SK-N-SH treated with all-trans-retinoic acid at 6 μM for 48 hours (cell line): Measurements from ENCODE around the gene PTGES.

Experiments used
- ATAC-seq: fragments of 200-7000 bp; cut with Tn5 transposase; 3 replicates; pipeline ENCODE4 v1.9.1; 2020; ENCODE audit warnings: mild to moderate bottlenecking, moderate library complexity
- ARNTL ChIP-seq: fragments of 450-650 bp; formaldehyde crosslinking; IDR thresholded peaks from 2 replicates; pipeline ENCODE4 v1.5.0; 2020; ENCODE audit warnings: low read depth, mild to moderate bottlenecking, moderate library complexity, borderline replicate concordance
- BACH2 ChIP-seq: fragments of 250-450 bp; sonication (Bioruptor Pico); IDR thresholded peaks from 2 replicates; pipeline ENCODE4 v1.9.0; 2021; ENCODE audit warnings: mild to moderate bottlenecking, borderline replicate concordance
- CREB5 ChIP-seq: fragments of 250-450 bp; sonication (Bioruptor Pico); IDR thresholded peaks from 2 replicates; pipeline ENCODE4 v1.5.1; 2020; ENCODE audit warnings: low read depth, mild to moderate bottlenecking, moderate library complexity
- CSDC2 ChIP-seq: fragments of 250-450 bp; sonication (Bioruptor Pico); IDR thresholded peaks from 2 replicates; pipeline ENCODE4 v1.5.0; 2020; ENCODE audit warnings: mild to moderate bottlenecking, moderate library complexity
- ESRRG ChIP-seq: fragments of 250-450 bp; sonication (Bioruptor Pico); IDR thresholded peaks from 2 replicates; pipeline ENCODE4 v1.6.1; 2021; ENCODE audit warnings: mild to moderate bottlenecking
- GLIS3 ChIP-seq: fragments of 250-450 bp; sonication (Bioruptor Pico); IDR thresholded peaks from 2 replicates; pipeline ENCODE4 v1.5.0; 2020; ENCODE audit warnings: mild to moderate bottlenecking, moderate library complexity
- ISL1 ChIP-seq: fragments of 250-450 bp; sonication (Bioruptor Pico); IDR thresholded peaks from 2 replicates; pipeline ENCODE4 v2.1.2; 2022; ENCODE audit warnings: mild to moderate bottlenecking, moderate library complexity
- OSR1 ChIP-seq: fragments of 250-450 bp; sonication (Bioruptor Pico); IDR thresholded peaks from 2 replicates; pipeline ENCODE4 v1.8.0; 2022; ENCODE audit warnings: moderate library complexity, mild to moderate bottlenecking, inconsistent platforms
- PATZ1 ChIP-seq: fragments of 250-450 bp; sonication (Bioruptor Pico); IDR thresholded peaks from 2 replicates; pipeline ENCODE4 v1.8.0; 2020; ENCODE audit warnings: mild to moderate bottlenecking, moderate library complexity, borderline replicate concordance
- PPARA ChIP-seq: fragments of 250-450 bp; sonication (Bioruptor Pico); IDR thresholded peaks from 2 replicates; pipeline ENCODE4 v1.5.0; 2020; ENCODE audit warnings: mild to moderate bottlenecking, borderline replicate concordance
- RARB ChIP-seq: fragments of 250-450 bp; sonication (Bioruptor Pico); IDR thresholded peaks from 2 replicates; pipeline ENCODE4 v1.8.0; 2021; ENCODE audit warnings: mild to moderate bottlenecking, moderate library complexity
- SNAI2 ChIP-seq: fragments of 250-450 bp; sonication (Bioruptor Pico); IDR thresholded peaks from 2 replicates; pipeline ENCODE4 v1.5.0; 2020; ENCODE audit warnings: mild to moderate bottlenecking, moderate library complexity
- TCF4 ChIP-seq: fragments of 250-450 bp; sonication (Bioruptor Pico); IDR thresholded peaks from 2 replicates; pipeline ENCODE4 v1.8.0; 2021; ENCODE audit warnings: mild to moderate bottlenecking, moderate library complexity, borderline replicate concordance
- TOX ChIP-seq: fragments of 250-450 bp; sonication (Bioruptor Pico); IDR thresholded peaks from 2 replicates; pipeline ENCODE4 v1.8.0; 2021; ENCODE audit warnings: mild to moderate bottlenecking, moderate library complexity, borderline replicate concordance
- TSHZ2 ChIP-seq: fragments of 250-450 bp; sonication (Bioruptor Pico); IDR thresholded peaks from 2 replicates; pipeline ENCODE4 v1.5.0; 2020; ENCODE audit warnings: mild to moderate bottlenecking, moderate library complexity
- ZC3H10 ChIP-seq: fragments of 250-450 bp; sonication (Bioruptor Pico); IDR thresholded peaks from 2 replicates; pipeline ENCODE4 v1.5.1; 2021; ENCODE audit warnings: mild to moderate bottlenecking, moderate library complexity
- ZFP3 ChIP-seq: fragments of 250-450 bp; sonication (Bioruptor Pico); IDR thresholded peaks from 2 replicates; pipeline ENCODE4 v1.5.0; 2020; ENCODE audit warnings: mild to moderate bottlenecking, moderate library complexity
- ZFP30 ChIP-seq: fragments of 450-650 bp; formaldehyde crosslinking; IDR thresholded peaks from 2 replicates; pipeline ENCODE4 v1.5.0; 2022; ENCODE audit warnings: mild to moderate bottlenecking, moderate library complexity
- ZNF565 ChIP-seq: fragments of 450-650 bp; formaldehyde crosslinking; conservative IDR thresholded peaks from 2 replicates; pipeline ENCODE4 v1.5.0; 2020; ENCODE audit warnings: low read depth, mild to moderate bottlenecking, moderate library complexity
- ZNF8 ChIP-seq: fragments of 450-650 bp; formaldehyde crosslinking; IDR thresholded peaks from 2 replicates; pipeline ENCODE4 v1.5.0; 2020; ENCODE audit warnings: mild to moderate bottlenecking, moderate library complexity
- TF ChIP-seq, protein P1 (sequence below): fragments of 250-450 bp; sonication (Bioruptor Pico); IDR thresholded peaks from 2 replicates; pipeline ENCODE4 v1.8.0; 2021; ENCODE audit warnings: low read depth, mild to moderate bottlenecking, moderate library complexity, borderline replicate concordance
- TF ChIP-seq, protein P2 (sequence below): fragments of 250-450 bp; sonication (Bioruptor Pico); IDR thresholded peaks from 2 replicates; pipeline ENCODE4 v1.5.1; 2021; ENCODE audit warnings: mild to moderate bottlenecking, moderate library complexity

Gene PTGES

DNA sequence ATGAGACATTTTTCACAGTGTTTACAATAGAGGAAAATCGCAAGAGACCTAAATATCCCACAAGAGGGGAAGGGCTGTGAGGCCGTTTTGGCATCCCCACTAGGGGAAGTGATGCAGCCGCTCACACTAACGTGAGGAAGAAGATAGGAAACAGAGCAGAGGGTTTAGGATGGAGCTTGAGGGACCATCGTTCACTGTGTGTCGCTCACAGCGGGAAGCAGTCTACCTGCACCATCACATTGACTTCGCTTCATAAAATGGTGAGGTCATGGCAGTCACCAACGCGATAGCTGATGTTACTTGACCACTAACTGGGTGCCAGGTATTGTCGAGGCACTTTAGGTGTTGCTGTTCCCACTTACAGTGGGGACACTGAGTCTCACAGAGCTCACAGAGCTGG is 51.8 kb downstream of the PTGES start:
- TF ChIP-seq ESRRG (CRISPR knock-in tag), result no peak
- TF ChIP-seq PPARA (CRISPR knock-in tag), result no peak
- ATAC-seq, result no peak

GRCh38 chr9:129698254-129698757 is 54.5 kb downstream of the PTGES start:
- no peak for ATAC-seq
- TF ChIP-seq ZFP3 (CRISPR knock-in tag) (no peak), OSR1 (CRISPR knock-in tag) (no peak), TCF4 (CRISPR knock-in tag) (no peak), ZNF8 (CRISPR knock-in tag) (no peak), CSDC2 (CRISPR knock-in tag) (no peak), PATZ1 (CRISPR knock-in tag) (no peak), ZC3H10 (no peak), CREB5 (no peak), GLIS3 (no peak), ARNTL (CRISPR knock-in tag) (no peak), BACH2 (CRISPR knock-in tag) (no peak)
- TF ChIP-seq, protein P1, sequence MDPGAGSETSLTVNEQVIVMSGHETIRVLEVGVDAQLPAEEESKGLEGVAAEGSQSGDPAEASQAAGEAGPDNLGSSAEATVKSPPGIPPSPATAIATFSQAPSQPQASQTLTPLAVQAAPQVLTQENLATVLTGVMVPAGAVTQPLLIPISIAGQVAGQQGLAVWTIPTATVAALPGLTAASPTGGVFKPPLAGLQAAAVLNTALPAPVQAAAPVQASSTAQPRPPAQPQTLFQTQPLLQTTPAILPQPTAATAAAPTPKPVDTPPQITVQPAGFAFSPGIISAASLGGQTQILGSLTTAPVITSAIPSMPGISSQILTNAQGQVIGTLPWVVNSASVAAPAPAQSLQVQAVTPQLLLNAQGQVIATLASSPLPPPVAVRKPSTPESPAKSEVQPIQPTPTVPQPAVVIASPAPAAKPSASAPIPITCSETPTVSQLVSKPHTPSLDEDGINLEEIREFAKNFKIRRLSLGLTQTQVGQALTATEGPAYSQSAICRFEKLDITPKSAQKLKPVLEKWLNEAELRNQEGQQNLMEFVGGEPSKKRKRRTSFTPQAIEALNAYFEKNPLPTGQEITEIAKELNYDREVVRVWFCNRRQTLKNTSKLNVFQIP (CRISPR knock-in tag), result no peak
- TF ChIP-seq, protein P2, sequence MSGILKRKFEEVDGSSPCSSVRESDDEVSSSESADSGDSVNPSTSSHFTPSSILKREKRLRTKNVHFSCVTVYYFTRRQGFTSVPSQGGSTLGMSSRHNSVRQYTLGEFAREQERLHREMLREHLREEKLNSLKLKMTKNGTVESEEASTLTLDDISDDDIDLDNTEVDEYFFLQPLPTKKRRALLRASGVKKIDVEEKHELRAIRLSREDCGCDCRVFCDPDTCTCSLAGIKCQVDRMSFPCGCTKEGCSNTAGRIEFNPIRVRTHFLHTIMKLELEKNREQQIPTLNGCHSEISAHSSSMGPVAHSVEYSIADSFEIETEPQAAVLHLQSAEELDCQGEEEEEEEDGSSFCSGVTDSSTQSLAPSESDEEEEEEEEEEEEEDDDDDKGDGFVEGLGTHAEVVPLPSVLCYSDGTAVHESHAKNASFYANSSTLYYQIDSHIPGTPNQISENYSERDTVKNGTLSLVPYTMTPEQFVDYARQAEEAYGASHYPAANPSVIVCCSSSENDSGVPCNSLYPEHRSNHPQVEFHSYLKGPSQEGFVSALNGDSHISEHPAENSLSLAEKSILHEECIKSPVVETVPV (CRISPR knock-in tag), result no peak

- TF ChIP-seq CSDC2 (CRISPR knock-in tag) (no peak), CREB5 (no peak), ARNTL (CRISPR knock-in tag) (no peak), ESRRG (CRISPR knock-in tag) (no peak), ZFP30 (CRISPR knock-in tag) (no peak), TCF4 (CRISPR knock-in tag) (no peak), ZC3H10 (no peak), PPARA (CRISPR knock-in tag) (no peak), ZNF8 (CRISPR knock-in tag) (no peak), RARB (CRISPR knock-in tag) (no peak), OSR1 (CRISPR knock-in tag) (no peak), TSHZ2 (no peak), PATZ1 (CRISPR knock-in tag) (no peak), ISL1 (CRISPR knock-in tag) (no peak), ZNF565 (no peak), BACH2 (CRISPR knock-in tag) (no peak), SNAI2 (CRISPR knock-in tag) (no peak), TOX (no peak)
- TF ChIP-seq, protein P2 (CRISPR knock-in tag), result no peak
- no peak; the same call in 2 of the 3 replicates for ATAC-seq
Observed at GRCh38 chr9:129697656-129698253, 55.1 kb downstream of the PTGES start.
